ENCODE data around the gene ROR2.
"Not testable (repeated sequence)": the region's sequence is repeated elsewhere in the genome, so short reads cannot be mapped to it uniquely, and the experiment has no call there.

The ROR2 gene

DNA sequence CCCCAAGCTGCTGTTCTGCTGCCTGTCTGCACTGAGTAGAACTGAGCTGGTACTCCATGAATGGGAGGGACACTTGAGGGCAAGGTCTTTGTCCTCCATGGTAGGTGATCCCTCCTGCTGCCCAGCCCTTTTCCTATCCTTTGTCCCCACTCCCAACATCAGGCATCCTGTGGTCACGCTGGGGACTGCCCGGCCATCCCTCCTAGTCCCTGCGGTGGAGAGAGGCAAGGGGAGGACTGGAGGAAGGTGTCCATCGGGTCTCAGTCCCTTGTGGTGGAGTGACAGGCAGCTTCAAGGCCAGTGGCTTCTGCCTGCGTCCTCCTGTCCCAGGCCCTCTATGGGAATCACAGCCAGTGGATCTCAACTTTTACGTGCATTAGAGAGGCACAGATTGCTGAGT lies 25.9 kb downstream of the ROR2 start:
- DNase-seq (ENCODE audit: low read depth in 2 of 2), result no peak

- DNase-seq (ENCODE audit: low read depth in 2 of 2), result no peak
Measured at GRCh38 chr9:91923145-91923544, 26.9 kb downstream of the ROR2 start.

GRCh38 chr9:91921371-91921770 lies 28.7 kb downstream of the ROR2 start:
- no peak for DNase-seq (ENCODE audit: low read depth in 2 of 2)

DNA sequence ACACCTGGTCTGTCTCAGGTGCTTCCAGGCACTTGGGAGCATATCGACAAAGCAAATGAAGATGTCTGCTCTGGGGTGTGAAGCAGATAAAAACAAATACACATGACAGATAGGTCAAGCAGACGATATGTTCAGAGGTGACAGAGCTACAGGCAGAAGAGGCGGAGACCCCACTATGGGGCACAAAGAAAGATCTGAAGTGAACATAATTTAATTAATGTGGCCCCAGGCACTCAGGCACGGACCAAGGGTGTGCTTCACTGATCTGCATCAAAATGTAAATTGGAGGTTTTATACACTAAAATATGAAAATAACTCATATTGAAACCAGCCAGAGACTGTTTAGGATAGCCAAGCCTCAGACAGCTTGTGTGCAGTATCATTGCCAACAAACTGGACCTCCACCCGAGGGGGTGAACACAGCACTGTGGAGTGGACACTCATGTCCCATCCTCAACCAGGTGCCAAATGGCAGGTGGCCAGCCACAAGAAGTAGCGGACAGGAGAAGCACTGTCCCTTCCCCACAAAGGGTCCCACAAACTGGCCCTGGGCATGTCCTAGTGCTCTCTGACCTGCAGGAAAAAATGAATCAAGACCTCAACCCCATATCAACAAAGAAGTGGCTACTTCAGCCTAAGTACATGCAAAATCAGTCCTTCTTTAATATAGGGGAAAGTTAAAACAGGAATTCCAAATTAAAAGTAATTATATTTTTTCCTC lies 29.2 kb downstream of the ROR2 start:
- no peak for DNase-seq (ENCODE audit: low read depth in 2 of 2)

- DNase-seq (ENCODE audit: low read depth in 2 of 2), result no peak
Measured at GRCh38 chr9:91919621-91920020, 30.4 kb downstream of the ROR2 start.

- no peak for DNase-seq (ENCODE audit: low read depth in 2 of 2)
Measured at GRCh38 chr9:91917436-91917835, 32.6 kb downstream of the ROR2 start.

DNA sequence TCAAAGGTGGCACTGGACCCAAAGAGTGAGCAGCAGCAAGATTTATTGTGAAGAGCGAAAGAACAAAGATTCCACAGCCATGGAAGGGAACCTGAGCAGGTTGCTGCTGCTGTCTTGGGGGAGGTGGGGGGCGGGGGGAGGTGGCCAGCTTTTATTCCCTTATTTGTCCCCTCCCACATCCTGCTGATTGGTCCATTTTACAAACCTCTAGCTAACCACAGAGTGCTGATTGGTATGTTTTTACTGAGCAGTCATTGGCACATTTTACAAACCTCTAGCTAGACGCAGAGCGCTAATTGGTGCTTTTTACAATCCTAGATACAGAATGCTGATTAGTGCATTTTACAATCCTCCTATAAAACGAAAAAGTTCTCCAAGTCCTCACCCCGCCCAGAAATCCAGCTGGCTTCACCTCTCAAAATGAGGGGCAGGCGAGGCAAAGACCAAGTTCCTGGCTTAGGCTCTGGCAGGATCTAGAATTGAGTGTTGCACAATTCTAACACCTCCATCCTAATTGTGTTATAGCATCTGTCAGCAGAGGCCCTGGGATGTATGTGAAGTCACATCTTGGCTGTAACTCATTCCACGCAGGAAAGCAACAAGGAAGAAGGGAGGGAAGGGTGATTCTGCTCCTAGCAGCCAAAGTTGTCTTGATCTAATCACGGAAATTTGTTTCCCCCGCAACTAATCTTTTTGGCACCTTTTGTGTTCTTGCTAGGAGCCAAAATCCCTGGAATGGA lies 34.3 kb downstream of the ROR2 start:
- no peak for DNase-seq (ENCODE audit: low read depth in 2 of 2)

GRCh38 chr9:91914937-91915336 lies 35.1 kb downstream of the ROR2 start:
- no peak for DNase-seq (ENCODE audit: low read depth in 2 of 2)

- DNase-seq (ENCODE audit: low read depth in 2 of 2), result no peak
Measured at GRCh38 chr9:91914404-91914803, 35.6 kb downstream of the ROR2 start.

GRCh38 chr9:91913986-91914385 lies 36.0 kb downstream of the ROR2 start:
- no peak for DNase-seq (ENCODE audit: low read depth in 2 of 2)

- no peak for DNase-seq (ENCODE audit: low read depth in 2 of 2)
Measured at GRCh38 chr9:91913096-91913495, 36.9 kb downstream of the ROR2 start.

DNA sequence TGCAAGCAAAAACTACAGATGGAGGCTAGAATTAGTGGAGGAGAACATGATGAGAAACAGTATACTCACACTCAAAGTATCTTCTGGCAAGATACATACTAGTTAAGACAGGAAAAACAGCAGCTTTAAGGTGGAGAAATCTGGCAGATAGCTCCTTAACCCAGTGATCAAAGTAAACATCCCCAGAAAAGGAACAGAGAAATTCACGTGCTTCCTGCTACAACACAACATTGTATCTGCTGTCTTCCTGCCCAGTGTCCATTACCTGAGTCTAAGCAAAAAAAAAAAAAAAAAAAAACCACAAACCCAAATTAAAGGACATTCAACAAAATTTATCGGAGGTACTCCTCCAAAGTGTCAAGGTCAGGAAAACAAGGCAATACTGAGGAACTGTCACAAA lies 38.4 kb downstream of the ROR2 start:
- DNase-seq (ENCODE audit: low read depth in 2 of 2), result no peak

- DNase-seq (ENCODE audit: low read depth in 2 of 2), result not testable (repeated sequence)
Measured at GRCh38 chr9:91909256-91909655, 40.8 kb downstream of the ROR2 start.

GRCh38 chr9:91908746-91909145 lies 41.3 kb downstream of the ROR2 start:
- no peak for DNase-seq (ENCODE audit: low read depth in 2 of 2)

- DNase-seq (ENCODE audit: low read depth in 2 of 2), result no peak
Measured at GRCh38 chr9:91908293-91908623, 41.8 kb downstream of the ROR2 start.

GRCh38 chr9:91907484-91908292 lies 42.3 kb downstream of the ROR2 start:
- no peak for DNase-seq (ENCODE audit: low read depth in 2 of 2)

- peak; percentile 16 to 21 for DNase-seq (ENCODE audit: low read depth in 2 of 2)
Measured at GRCh38 chr9:91905991-91906469, 44.0 kb downstream of the ROR2 start.

- no peak for DNase-seq (ENCODE audit: low read depth in 2 of 2)
Measured at GRCh38 chr9:91905237-91905650, 44.8 kb downstream of the ROR2 start.

DNA sequence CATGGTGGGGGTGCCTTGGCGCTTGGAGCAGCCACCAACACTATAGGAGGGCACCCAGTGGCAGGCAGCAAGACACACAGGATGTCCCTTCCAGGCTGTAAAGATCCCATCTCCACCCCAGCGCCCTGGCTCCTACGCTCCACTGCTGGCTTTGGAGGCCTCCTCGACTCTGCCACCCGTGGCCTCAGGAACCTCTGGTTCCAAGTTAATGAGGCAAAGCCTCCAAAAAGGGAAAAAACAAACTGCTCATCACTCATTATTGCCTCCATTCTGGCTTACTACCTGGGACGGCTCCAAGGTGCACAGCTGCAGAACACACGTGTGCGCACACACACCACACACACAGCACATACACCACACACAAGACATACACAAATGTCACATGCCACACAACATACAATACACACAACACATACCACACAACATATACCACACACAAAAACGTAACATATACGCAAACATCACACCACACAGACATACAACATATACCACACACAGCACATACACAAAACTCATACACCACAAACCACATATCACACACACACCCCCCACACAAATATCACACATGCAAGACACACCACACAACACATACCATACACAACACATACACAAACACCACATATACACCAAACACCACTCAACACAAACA lies 45.3 kb downstream of the ROR2 start:
- DNase-seq (ENCODE audit: low read depth in 2 of 2), result no peak

GRCh38 chr9:91903126-91903911 lies 46.7 kb downstream of the ROR2 start:
- DNase-seq (ENCODE audit: low read depth in 2 of 2), result no peak

DNA sequence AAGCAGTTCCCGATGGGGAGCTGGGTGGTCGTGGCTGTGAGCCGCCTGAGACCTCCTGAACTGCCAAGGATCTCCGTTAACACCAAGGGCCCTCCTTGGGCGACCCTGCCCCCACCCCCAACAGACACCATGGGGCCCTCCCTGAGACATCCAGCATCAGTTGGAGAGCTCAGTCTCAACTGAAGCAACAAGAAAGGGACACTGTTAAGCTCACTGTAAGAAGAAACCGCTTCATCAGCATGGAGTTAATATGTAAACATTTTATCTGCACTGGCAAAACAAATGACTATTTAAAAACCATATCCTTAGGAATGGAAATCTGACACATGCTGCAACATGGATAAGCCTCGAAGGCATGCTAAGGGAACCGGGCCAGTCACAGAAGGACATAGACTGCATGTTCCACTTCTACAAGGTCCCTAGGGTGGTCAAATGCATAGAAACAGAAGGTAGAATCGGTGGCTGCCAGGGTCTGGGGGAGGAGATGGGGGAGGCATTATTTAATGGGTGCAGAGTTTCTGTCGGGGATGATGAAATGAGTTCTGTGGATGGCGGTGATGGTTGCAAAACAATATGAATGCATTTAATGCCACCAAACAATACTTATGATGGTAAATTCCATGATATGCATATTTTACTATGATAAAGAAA lies 47.4 kb downstream of the ROR2 start:
- no peak for DNase-seq (ENCODE audit: low read depth in 2 of 2)

All from stimulated activated CD8-positive, alpha-beta memory T cell treated with anti-CD3 and anti-CD28 coated beads, Interleukin-7, amount 100 ng/mL, for 1 hour (primary cell).